SJCRH30 (cell line): ENCODE measurements around the gene PRDM10. TPM values are rescaled to one million over a fixed set of nuclear protein-coding genes. Genes with fewer than 3 reads are reported as not detected.
A peak's percentile ranks its signal among the peaks of the same experiment; 100 is the strongest.
"Not testable (repeated sequence)": the region's sequence is repeated elsewhere in the genome, so short reads cannot be mapped to it uniquely, and the experiment has no call there.

ENCODE experiments used
- DNase-seq, 2 experiments: peaks; one replicate each; pipeline ENCODE4 v3.0.0-alpha.2; 2015 to 2020
- H3K27ac ChIP-seq: fragments of 250-450 bp; sonication (Bioruptor Pico); 2 replicates; pipeline ENCODE4 v1.5.1; 2020; ENCODE audit warnings: mild to moderate bottlenecking, moderate library complexity
- H3K27me3 ChIP-seq: fragments of 250-450 bp; sonication (Bioruptor Pico); 2 replicates; pipeline ENCODE4 v1.5.1; 2020; ENCODE audit warnings: mild to moderate bottlenecking, moderate library complexity
- H3K36me3 ChIP-seq: fragments of 250-450 bp; sonication (Bioruptor Pico); 2 replicates; pipeline ENCODE4 v1.5.1; 2020; ENCODE audit warnings: mild to moderate bottlenecking, moderate library complexity
- H3K4me1 ChIP-seq: fragments of 250-450 bp; sonication (Bioruptor Pico); 2 replicates; pipeline ENCODE4 v1.5.1; 2020; ENCODE audit warnings: mild to moderate bottlenecking, moderate library complexity
- H3K4me3 ChIP-seq: fragments of 250-450 bp; sonication (Bioruptor Pico); 2 replicates; pipeline ENCODE4 v1.5.1; 2020; ENCODE audit warnings: mild to moderate bottlenecking, moderate library complexity
- H3K9me3 ChIP-seq: fragments of 250-450 bp; sonication (Bioruptor Pico); replicated peaks from 2 replicates; pipeline ENCODE4 v1.5.1; 2020; ENCODE audit warnings: mild to moderate bottlenecking, moderate library complexity
- total RNA-seq: library from RNA; depleted of rRNA; stranded (reverse); fragments of >200 nt; shearing (Covaris generic); gene quantifications from 2 replicates; pipeline ENCODE4 v1.2.3, GENCODE V29; 2014

The PRDM10 gene
- total RNA-seq, 1 experiment from 2014 or later: 6.7 TPM

GRCh38 chr11:130025371-130025770 is 22.7 kb upstream of the PRDM10 start:
- H3K9me3 ChIP-seq: no peaks in the 10 kb centered on the region
- peaks cover 6% of the 10 kb centered on the region for H3K4me1 ChIP-seq
- no peak overlapping the region for H3K27ac ChIP-seq
- no peaks in the 10 kb centered on the region for H3K27me3 ChIP-seq
- no peak for DNase-seq
- no peak overlapping the region for H3K4me3 ChIP-seq
- no peaks in the 10 kb centered on the region for H3K36me3 ChIP-seq

GRCh38 chr11:130024361-130024760 is 21.7 kb upstream of the PRDM10 start:
- Histone ChIP-seq H3K4me1 (peaks cover 6% of the 10 kb centered on the region), H3K27me3 (no peaks in the 10 kb centered on the region), H3K4me3 (no peak overlapping the region), H3K27ac (no peak overlapping the region), H3K36me3 (no peaks in the 10 kb centered on the region), H3K9me3 (no peaks in the 10 kb centered on the region)
- no peak for DNase-seq

GRCh38 chr11:130023204-130023603 is 20.6 kb upstream of the PRDM10 start:
- peak; percentile 6 to 10 for DNase-seq
- no peaks in the 10 kb centered on the region for H3K27me3 ChIP-seq
- no peak overlapping the region for H3K27ac ChIP-seq
- no peaks in the 10 kb centered on the region for H3K9me3 ChIP-seq
- H3K36me3 ChIP-seq: no peaks in the 10 kb centered on the region
- H3K4me3 ChIP-seq: no peak overlapping the region
- H3K4me1 ChIP-seq: peaks cover 6% of the 10 kb centered on the region

- no peak for DNase-seq
- Histone ChIP-seq H3K27ac (no peak overlapping the region), H3K4me3 (no peak overlapping the region)
These were observed 20.2 kb upstream of the PRDM10 start for GRCh38 chr11:130022799-130023198.

GRCh38 chr11:130021606-130022005 is 19.0 kb upstream of the PRDM10 start:
- not testable (repeated sequence) for H3K4me3 ChIP-seq, H3K27ac ChIP-seq, H3K27me3 ChIP-seq, H3K4me1 ChIP-seq, H3K9me3 ChIP-seq, H3K36me3 ChIP-seq, DNase-seq

More at GRCh38 chr11:130022799-130023198, 20.2 kb upstream of the PRDM10 start:
- no peaks in the 10 kb centered on the region for H3K27me3 ChIP-seq
- no peaks in the 10 kb centered on the region for H3K36me3 ChIP-seq
- H3K9me3 ChIP-seq: no peaks in the 10 kb centered on the region
- peaks cover 6% of the 10 kb centered on the region for H3K4me1 ChIP-seq

GRCh38 chr11:130020323-130020722 is 17.7 kb upstream of the PRDM10 start:
- no peak for DNase-seq
- Histone ChIP-seq H3K36me3 (no peaks in the 10 kb centered on the region), H3K27ac (no peak overlapping the region)

GRCh38 chr11:130015846-130016245 is 13.2 kb upstream of the PRDM10 start:
- not testable (repeated sequence) for H3K9me3 ChIP-seq, H3K4me1 ChIP-seq, H3K27ac ChIP-seq, H3K36me3 ChIP-seq, DNase-seq, H3K27me3 ChIP-seq, H3K4me3 ChIP-seq

More at GRCh38 chr11:130020323-130020722, 17.7 kb upstream of the PRDM10 start:
- Histone ChIP-seq H3K27me3 (no peaks in the 10 kb centered on the region), H3K4me1 (peaks cover 6% of the 10 kb centered on the region), H3K4me3 (no peak overlapping the region), H3K9me3 (no peaks in the 10 kb centered on the region)

DNA sequence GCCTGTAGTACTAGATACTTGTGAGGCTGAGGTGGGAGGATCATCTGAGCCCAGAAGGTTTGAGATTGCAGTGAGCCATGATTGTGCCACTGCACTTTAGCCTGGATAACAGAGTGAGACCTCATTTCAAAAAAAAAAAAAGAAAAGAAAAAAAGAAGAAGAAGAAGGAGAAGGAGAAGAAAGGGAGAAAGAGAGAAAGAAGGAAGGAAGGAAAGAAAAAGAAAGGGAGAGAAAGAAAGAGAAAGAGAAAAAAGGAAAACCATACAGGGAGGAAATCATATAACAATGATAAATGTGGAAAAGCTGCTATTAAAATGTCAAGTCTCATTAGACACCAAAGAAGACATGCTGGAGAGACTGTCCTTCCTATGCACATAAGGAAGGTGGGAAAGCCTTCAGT is 5.7 kb upstream of the PRDM10 start:
- no peak for DNase-seq
- no peak overlapping the region for H3K4me3 ChIP-seq
- no peaks in the 10 kb centered on the region for H3K4me1 ChIP-seq
- H3K36me3 ChIP-seq: no peaks in the 10 kb centered on the region
- no peaks in the 10 kb centered on the region for H3K9me3 ChIP-seq
- no peaks in the 10 kb centered on the region for H3K27me3 ChIP-seq
- H3K27ac ChIP-seq: no peak overlapping the region

GRCh38 chr11:130006929-130007328 is 4.3 kb upstream of the PRDM10 start:
- no peak overlapping the region for H3K4me3 ChIP-seq
- H3K9me3 ChIP-seq: no peaks in the 10 kb centered on the region
- DNase-seq: no peak
- H3K36me3 ChIP-seq: no peaks in the 10 kb centered on the region
- no peaks in the 10 kb centered on the region for H3K27me3 ChIP-seq
- H3K27ac ChIP-seq: no peak overlapping the region
- no peaks in the 10 kb centered on the region for H3K4me1 ChIP-seq

DNA sequence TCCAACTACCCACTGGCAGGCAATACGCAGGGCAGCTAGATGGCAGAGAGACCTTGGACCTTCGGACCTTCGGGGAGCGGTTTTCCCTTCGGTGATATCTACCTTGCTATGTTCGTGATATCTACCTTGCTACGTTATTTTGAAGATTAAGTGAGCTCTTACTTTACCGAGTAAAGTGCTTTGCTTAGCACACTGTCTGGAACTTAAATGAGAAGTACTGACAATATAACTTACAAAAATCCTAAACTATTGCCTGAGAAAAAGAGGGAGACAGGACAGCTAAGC is 1.0 kb upstream of the PRDM10 start:
- Histone ChIP-seq H3K4me1 (no peaks in the 10 kb centered on the region), H3K9me3 (no peaks in the 10 kb centered on the region), H3K27me3 (no peaks in the 10 kb centered on the region), H3K27ac (peak overlapping the region; percentile 100), H3K36me3 (no peaks in the 10 kb centered on the region), H3K4me3 (peak overlapping the region; percentile 77)
- no peak for DNase-seq

DNA sequence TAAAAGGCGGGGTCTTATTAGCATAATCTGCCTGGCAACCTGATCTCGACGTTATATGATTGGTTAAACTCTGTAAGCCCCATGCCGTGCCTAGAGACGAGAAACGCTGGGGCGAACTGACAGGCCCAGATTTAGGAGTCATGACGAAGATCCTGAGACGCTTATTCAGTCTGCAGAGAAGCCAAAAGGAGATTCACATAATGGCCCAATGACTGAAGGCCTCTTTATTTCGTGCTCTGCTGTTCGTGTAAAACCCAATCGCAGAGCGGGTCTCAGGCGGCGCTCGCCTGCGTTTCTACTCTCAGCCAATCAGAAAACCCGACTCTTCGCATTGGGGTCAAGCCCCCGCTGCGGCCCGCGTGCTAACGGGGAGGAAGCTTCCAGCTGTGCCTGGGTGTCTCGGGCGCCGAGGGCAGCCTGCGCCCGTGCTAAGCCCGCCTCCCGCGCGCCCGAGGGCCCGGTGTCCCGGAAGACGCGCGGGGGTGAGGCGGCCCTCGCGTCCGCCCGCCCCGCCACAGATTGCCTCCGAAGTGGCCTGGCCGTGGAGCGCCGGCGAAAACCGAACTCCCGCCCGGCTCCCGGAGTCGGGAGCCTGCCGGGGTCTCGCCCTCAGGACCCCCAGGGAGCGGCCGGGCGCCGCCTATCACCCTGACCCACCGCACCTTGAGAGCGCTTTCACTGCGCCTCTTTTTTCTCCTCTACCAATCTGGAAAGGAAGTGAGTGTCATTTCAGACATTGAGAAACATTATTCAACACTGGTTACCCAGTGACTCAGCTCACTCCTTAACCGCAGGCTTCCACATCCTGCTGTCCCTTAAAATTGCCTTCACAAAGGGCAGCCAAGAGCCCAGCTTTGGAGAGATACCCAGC is 446 bp upstream of the PRDM10 start:
- H3K4me1 ChIP-seq: no peaks in the 10 kb centered on the region
- peak overlapping the region; percentile 100 for H3K27ac ChIP-seq
- H3K36me3 ChIP-seq: no peaks in the 10 kb centered on the region
- H3K9me3 ChIP-seq: no peaks in the 10 kb centered on the region
- H3K4me3 ChIP-seq: peak overlapping the region; percentile 77
- DNase-seq: peak; percentile 92 to 94
- H3K27me3 ChIP-seq: no peaks in the 10 kb centered on the region

GRCh38 chr11:130001461-130002351 is 929 bp downstream of the PRDM10 start:
- Histone ChIP-seq H3K4me3 (peak overlapping the region; percentile 77), H3K36me3 (no peaks in the 10 kb centered on the region), H3K27me3 (no peaks in the 10 kb centered on the region), H3K4me1 (no peaks in the 10 kb centered on the region), H3K9me3 (no peaks in the 10 kb centered on the region), H3K27ac (peak overlapping the region; percentile 100)
- peak; percentile 13 to 43 for DNase-seq

GRCh38 chr11:130000552-130001176 is 2.0 kb downstream of the PRDM10 start:
- no peaks in the 10 kb centered on the region for H3K4me1 ChIP-seq
- no peak for DNase-seq
- H3K27me3 ChIP-seq: no peaks in the 10 kb centered on the region
- no peaks in the 10 kb centered on the region for H3K36me3 ChIP-seq
- peak overlapping the region; percentile 77; the same call in 1 of the 2 replicates for H3K4me3 ChIP-seq
- H3K27ac ChIP-seq: no peak overlapping the region
- no peaks in the 10 kb centered on the region for H3K9me3 ChIP-seq

GRCh38 chr11:129999407-129999806 is 3.2 kb downstream of the PRDM10 start:
- DNase-seq: no peak
- no peak overlapping the region for H3K27ac ChIP-seq

DNA sequence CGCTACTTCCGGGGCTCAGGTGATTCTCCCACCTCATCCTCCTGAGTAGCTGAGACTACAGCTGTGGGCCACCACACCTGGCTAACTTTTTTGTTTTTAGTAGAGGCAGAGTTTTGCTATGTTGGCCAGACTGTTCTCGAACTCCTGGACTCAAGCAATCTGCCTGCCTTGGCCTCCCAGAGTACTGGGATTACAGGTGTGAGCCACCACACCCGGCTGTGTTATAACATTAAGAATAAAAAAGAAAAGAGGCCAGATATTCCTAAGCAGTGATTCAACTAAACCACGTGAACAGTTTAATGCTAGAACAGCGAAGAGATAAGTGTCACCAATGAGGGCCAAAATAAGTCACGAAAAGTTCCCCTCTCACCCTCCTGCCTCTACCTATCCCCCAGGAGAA is 3.7 kb downstream of the PRDM10 start:
- H3K27ac ChIP-seq: no peak overlapping the region
- no peak overlapping the region for H3K4me3 ChIP-seq
- no peaks in the 10 kb centered on the region for H3K36me3 ChIP-seq
- DNase-seq: no peak
- no peaks in the 10 kb centered on the region for H3K27me3 ChIP-seq
- no peaks in the 10 kb centered on the region for H3K9me3 ChIP-seq
- H3K4me1 ChIP-seq: no peaks in the 10 kb centered on the region

More at GRCh38 chr11:129999407-129999806, 3.2 kb downstream of the PRDM10 start:
- no peaks in the 10 kb centered on the region for H3K27me3 ChIP-seq
- no peaks in the 10 kb centered on the region for H3K9me3 ChIP-seq
- H3K4me1 ChIP-seq: no peaks in the 10 kb centered on the region
- H3K4me3 ChIP-seq: no peak overlapping the region
- no peaks in the 10 kb centered on the region for H3K36me3 ChIP-seq
